ENCODE data around the gene EIF3D.

The EIF3D gene

GRCh38 chr22:36463783-36464184, 65.2 kb downstream of the EIF3D start:
- DNase-seq, result no peak

- DNase-seq, result no peak
Observed at GRCh38 chr22:36461665-36462649, 67.0 kb downstream of the EIF3D start.
